Measurements from ENCODE around the gene LPCAT2. TPM values are rescaled to one million over a fixed set of nuclear protein-coding genes. Genes with fewer than 3 reads are reported as not detected.

Gene LPCAT2
- total and polyA plus RNA-seq, 2 donors (not counting 3 experiments of a cell fraction or from before 2014, with no cell fraction given): 64.5 to 72.9 TPM

- intact Hi-C loops (cut with micrococcal nuclease) (no loop called here), dilution Hi-C loops (cut with MboI; ENCODE audit: extremely low pct_ligation_motif_present, low sequenced_read_pairs) (no loop called here)
- H3K9ac ChIP-seq (replicated peaks; ENCODE audit: extremely low read depth, insufficient read depth, low read length): no peak overlapping the region
- POLR2A ChIA-PET: no interaction called here
- no peaks in the 10 kb centered on the region for H3K9me3 ChIP-seq (replicated peaks; ENCODE audit: control insufficient read depth, insufficient read depth, low read length)
- H3K4me2 ChIP-seq (ENCODE audit: insufficient read depth, low read length): no peak overlapping the region
- no peak overlapping the region for H2AFZ ChIP-seq (ENCODE audit: low read depth, low read length)
- H3K27ac ChIP-seq (ENCODE audit: insufficient read depth, low read depth, low read length): no peak overlapping the region
- no peak overlapping the region for H3K4me3 ChIP-seq (replicated peaks in 1 of 3; ENCODE audit: insufficient read depth in 1 of 3, low read depth in 1 of 3, low read length in 3 of 3)
- H3K4me1 ChIP-seq (ENCODE audit: control insufficient read depth, extremely low read depth, insufficient read depth, low read length): no peaks in the 10 kb centered on the region
- H4K20me1 ChIP-seq (replicated peaks; ENCODE audit: control insufficient read depth, extremely low read depth, insufficient read depth, low read length): no peaks in the 10 kb centered on the region
- no TSS peak for BruUV-seq (replicated peaks)
- CTCF ChIA-PET: no interaction called here
- no peak for FAIRE-seq
- no peaks in the 10 kb centered on the region for H3K9me1 ChIP-seq (replicated peaks; ENCODE audit: control insufficient read depth, extremely low read depth, insufficient read depth, low read length)
- DNase-seq (ENCODE audit: low read depth, low spot score): no peak
- TF ChIP-seq GATA2 (IDR thresholded peaks at IDR 0.05; ENCODE audit: insufficient read depth, insufficient read length, low read depth, low read length) (no peak), JUN (IDR thresholded peaks at IDR 0.05; ENCODE audit: borderline replicate concordance, insufficient read depth, insufficient read length, low read depth) (no peak), POLR2A (IDR thresholded peaks at IDR 0.05; ENCODE audit: low read depth, low read length) (no peak), MYC (IDR thresholded peaks at IDR 0.05; ENCODE audit: low read depth, low read length) (no peak), EZH2 (IDR thresholded peaks at IDR 0.05; ENCODE audit: borderline replicate concordance, low read depth, low read length, severe bottlenecking) (no peak), CTCF (IDR thresholded peaks at IDR 0.05; ENCODE audit: extremely low read depth in 1 of 2, insufficient read depth in 1 of 2, low read depth in 1 of 2, low read length in 2 of 2) (no peak), FOS (IDR thresholded peaks at IDR 0.05; ENCODE audit: borderline replicate concordance, insufficient read depth, low read length) (no peak), POLR2AphosphoS5 (IDR thresholded peaks at IDR 0.05; ENCODE audit: insufficient read depth, low read depth, low read length) (no peak), MAX (IDR thresholded peaks at IDR 0.05; ENCODE audit: insufficient read depth, insufficient read length) (no peak)
- peaks cover 0 to 4% of the 10 kb centered on the region in 2 experiments for H3K27me3 ChIP-seq (ENCODE audit: control insufficient read depth in 2 of 2, insufficient read depth in 2 of 2, low read length in 2 of 2)
- no peaks in the 10 kb centered on the region for H3K79me2 ChIP-seq (ENCODE audit: control insufficient read depth, insufficient read depth, low read length)
- H3K36me3 ChIP-seq (ENCODE audit: control insufficient read depth in 2 of 2, extremely low read depth in 1 of 2, insufficient read depth in 2 of 2, low read length in 2 of 2): no peaks in the 10 kb centered on the region
Measured at GRCh38 chr16:55621771-55622170, 112.9 kb downstream of the LPCAT2 start.
